ENCODE data around the gene C1orf115.
A peak's percentile ranks its signal among the peaks of the same experiment; 100 is the strongest.
"Not testable (repeated sequence)": the region's sequence is repeated elsewhere in the genome, so short reads cannot be mapped to it uniquely, and the experiment has no call there.

The C1orf115 gene

GRCh38 chr1:220690140-220691052 lies at the start of gene C1orf115:
Gene C1orf115 (plus strand): TSS chr1:220690363. CDS start chr1:220690403, 40 bp downstream.
- DNase-seq = peak; percentile 72

- DNase-seq = no peak
Observed at GRCh38 chr1:220642285-220642684, 47.9 kb upstream of the C1orf115 start.

- peak; percentile 99 for DNase-seq
Observed at GRCh38 chr1:220652995-220653394, 37.2 kb upstream of the C1orf115 start.

- peak; percentile 54 for DNase-seq
Observed at GRCh38 chr1:220655509-220655908, 34.7 kb upstream of the C1orf115 start.

GRCh38 chr1:220655961-220656740 lies 34.0 kb upstream of the C1orf115 start:
- peak; percentile 90 for DNase-seq

- DNase-seq = no peak
Observed at GRCh38 chr1:220666349-220666748, 23.8 kb upstream of the C1orf115 start.

- no peak for DNase-seq
Observed at GRCh38 chr1:220669005-220669404, 21.2 kb upstream of the C1orf115 start.

- no peak for DNase-seq
Observed at GRCh38 chr1:220670365-220670764, 19.8 kb upstream of the C1orf115 start.

- no peak for DNase-seq
Observed at GRCh38 chr1:220673921-220674320, 16.2 kb upstream of the C1orf115 start.

GRCh38 chr1:220677251-220677650 lies 12.9 kb upstream of the C1orf115 start:
- no peak for DNase-seq

- DNase-seq = peak; percentile 50
Observed at GRCh38 chr1:220680085-220680687, 10.0 kb upstream of the C1orf115 start.

- no peak for DNase-seq
Observed at GRCh38 chr1:220681220-220681880, 8.8 kb upstream of the C1orf115 start.

- DNase-seq = no peak
Observed at GRCh38 chr1:220682901-220683576, 7.1 kb upstream of the C1orf115 start.

- DNase-seq = not testable (repeated sequence)
Observed at GRCh38 chr1:220683716-220684115, 6.4 kb upstream of the C1orf115 start.

GRCh38 chr1:220684890-220685289 lies 5.3 kb upstream of the C1orf115 start:
- DNase-seq = peak; percentile 91

- no peak for DNase-seq
Observed at GRCh38 chr1:220685879-220686278, 4.3 kb upstream of the C1orf115 start.

GRCh38 chr1:220687809-220688208 lies 2.4 kb upstream of the C1orf115 start:
- DNase-seq = no peak

- DNase-seq = no peak
Observed at GRCh38 chr1:220689666-220690065, 497 bp upstream of the C1orf115 start.

GRCh38 chr1:220691053-220691684 lies 1.0 kb downstream of the C1orf115 start:
- DNase-seq = peak; percentile 35

GRCh38 chr1:220692436-220693228 lies 2.5 kb downstream of the C1orf115 start:
- DNase-seq = no peak

GRCh38 chr1:220694866-220695382 lies 4.8 kb downstream of the C1orf115 start:
- DNase-seq = no peak
